ENCODE data around the gene TRNP1. TPM values are rescaled to one million over a fixed set of nuclear protein-coding genes. Genes with fewer than 3 reads are reported as not detected.

The TRNP1 gene
- total RNA-seq, 1 donor from 2014 or later, result 2.0 TPM

GRCh38 chr1:26994020-26994786 lies 711 bp downstream of the TRNP1 start:
- no peaks in the 10 kb centered on the region for H3K36me3 ChIP-seq
- peak overlapping the region; percentile 57 for H3K4me3 ChIP-seq
- no peak overlapping the region for H3K27ac ChIP-seq
- TF ChIP-seq EZH2 (IDR thresholded peaks at IDR 0.05) (peak; percentile 85), CTCF (IDR thresholded peaks at IDR 0.05) (no peak), EZH2phosphoT487 (IDR thresholded peaks at IDR 0.05) (peak; percentile 70)
- peak overlapping the region; percentile 98 for H3K4me2 ChIP-seq
- H3K27me3 ChIP-seq, result peaks cover 71% of the 10 kb centered on the region
- H3K9me3 ChIP-seq (ENCODE audit: low read depth), result no peaks in the 10 kb centered on the region
- H3K9me3 Mint-ChIP-seq, result no peaks in the 10 kb centered on the region
- H3K4me3 Mint-ChIP-seq, result peak overlapping the region; percentile 92
- peaks cover 8% of the 10 kb centered on the region for H4K20me1 ChIP-seq (ENCODE audit: low read depth)
- peaks cover 14% of the 10 kb centered on the region for H3F3A ChIP-seq (ENCODE audit: low read depth)
- H3K9ac ChIP-seq, result no peak overlapping the region
- H3K4me1 ChIP-seq, result peaks cover 10% of the 10 kb centered on the region
- no peaks in the 10 kb centered on the region for H3K79me2 ChIP-seq (ENCODE audit: low read depth)
- peaks cover 41% of the 10 kb centered on the region for H3K27me3 Mint-ChIP-seq (ENCODE audit: insufficient read depth, low read depth)
- no peaks in the 10 kb centered on the region for H3K36me3 Mint-ChIP-seq
- H2AFZ ChIP-seq (replicated peaks), result peak overlapping the region; percentile 88
- peak; percentile 77 for DNase-seq (ENCODE audit: low spot score)
- peaks cover 38% of the 10 kb centered on the region for H3K4me1 Mint-ChIP-seq
- H3K27ac Mint-ChIP-seq, result no peak overlapping the region

- Histone ChIP-seq H3K79me2 (ENCODE audit: low read depth) (no peaks in the 10 kb centered on the region), H3K9me3 (ENCODE audit: low read depth) (no peaks in the 10 kb centered on the region), H3K27ac (no peak overlapping the region), H3K4me2 (peak overlapping the region; percentile 98), H4K20me1 (ENCODE audit: low read depth) (peaks cover 8% of the 10 kb centered on the region), H2AFZ (replicated peaks) (no peak overlapping the region), H3K4me3 (peak overlapping the region; percentile 57), H3K9ac (no peak overlapping the region), H3K36me3 (no peaks in the 10 kb centered on the region), H3F3A (ENCODE audit: low read depth) (peaks cover 21% of the 10 kb centered on the region), H3K27me3 (peaks cover 71% of the 10 kb centered on the region), H3K4me1 (peaks cover 17% of the 10 kb centered on the region)
- Mint-ChIP-seq H3K27ac (no peak overlapping the region), H3K36me3 (no peaks in the 10 kb centered on the region), H3K27me3 (ENCODE audit: insufficient read depth, low read depth) (peaks cover 35% of the 10 kb centered on the region), H3K4me3 (peak overlapping the region; percentile 92), H3K4me1 (peaks cover 46% of the 10 kb centered on the region), H3K9me3 (no peaks in the 10 kb centered on the region)
- no peak for DNase-seq (ENCODE audit: low spot score)
- TF ChIP-seq EZH2phosphoT487 (IDR thresholded peaks at IDR 0.05), result peak; percentile 73
- TF ChIP-seq EZH2 (IDR thresholded peaks at IDR 0.05), result peak; percentile 76
- no peak for TF ChIP-seq CTCF (IDR thresholded peaks at IDR 0.05)
Observed at GRCh38 chr1:26994787-26995517, 1.5 kb downstream of the TRNP1 start.

- Mint-ChIP-seq H3K4me1 (peaks cover 56% of the 10 kb centered on the region), H3K4me3 (no peak overlapping the region), H3K36me3 (no peaks in the 10 kb centered on the region), H3K27ac (no peak overlapping the region), H3K9me3 (no peaks in the 10 kb centered on the region), H3K27me3 (ENCODE audit: insufficient read depth, low read depth) (peaks cover 35% of the 10 kb centered on the region)
- H3K36me3 ChIP-seq, result no peaks in the 10 kb centered on the region
- peaks cover 25% of the 10 kb centered on the region for H3F3A ChIP-seq (ENCODE audit: low read depth)
- no peak overlapping the region for H2AFZ ChIP-seq (replicated peaks)
- H3K4me2 ChIP-seq, result no peak overlapping the region
- DNase-seq (ENCODE audit: low spot score), result no peak
- H3K27ac ChIP-seq, result no peak overlapping the region
- H3K4me1 ChIP-seq, result peaks cover 21% of the 10 kb centered on the region
- H4K20me1 ChIP-seq (ENCODE audit: low read depth), result peaks cover 8% of the 10 kb centered on the region
- H3K27me3 ChIP-seq, result peaks cover 63% of the 10 kb centered on the region
- H3K79me2 ChIP-seq (ENCODE audit: low read depth), result no peaks in the 10 kb centered on the region
- H3K9ac ChIP-seq, result no peak overlapping the region
- H3K4me3 ChIP-seq, result no peak overlapping the region
- no peak for TF ChIP-seq EZH2phosphoT487 (IDR thresholded peaks at IDR 0.05)
- TF ChIP-seq EZH2 (IDR thresholded peaks at IDR 0.05), result no peak
- TF ChIP-seq CTCF (IDR thresholded peaks at IDR 0.05), result no peak
- no peaks in the 10 kb centered on the region for H3K9me3 ChIP-seq (ENCODE audit: low read depth)
Observed at GRCh38 chr1:26996024-26996423, 2.5 kb downstream of the TRNP1 start.

All from neural progenitor cell (in vitro differentiated cells).